Testis (tissue), 3 donors: Measurements from ENCODE around the gene PACSIN2. TPM values are rescaled to one million over a fixed set of nuclear protein-coding genes. Genes with fewer than 3 reads are reported as not detected.

Source experiments
- DNase-seq: peaks from one replicate; pipeline ENCODE4 v3.0.0-alpha.2; 2019
- H3K27ac ChIP-seq, 2 donors: fragments of 200-600 bp; sonication (generic); one replicate each; pipeline ENCODE4 v1.5.1; 2019
- H3K27me3 ChIP-seq: fragments of 200-600 bp; sonication (generic); one replicate; pipeline ENCODE4 v1.5.1; 2019
- H3K36me3 ChIP-seq: fragments of 200-600 bp; sonication (generic); one replicate; pipeline ENCODE4 v1.5.1; 2017; ENCODE audit warnings: low read depth; ENCODE audit errors: missing control alignments
- H3K4me1 ChIP-seq: fragments of 200-600 bp; sonication (generic); one replicate; pipeline ENCODE4 v1.5.1; 2019
- H3K4me3 ChIP-seq, 2 donors: fragments of 200-600 bp; sonication (generic); one replicate each; pipeline ENCODE4 v1.5.1; 2017 to 2019
- H3K9me3 ChIP-seq: fragments of 200-600 bp; sonication (generic); one replicate; pipeline ENCODE4 v1.5.1; 2017
- POLR2A ChIP-seq: fragments of 450-650 bp; IDR thresholded peaks from one replicate; pipeline ENCODE4 v1.6.1; 2017; ENCODE audit warnings: antibody characterized with exemption, mild to moderate bottlenecking, moderate library complexity
- WGBS, 2 donors: methylation state at CpG; one replicate each; pipeline ENCODE4 v1.1.5; 2018; 5-methylcytosine and 5-hydroxymethylcytosine counted together
- intact Hi-C: fragments of 100-400 bp; cut with DNase I; formaldehyde crosslinking; loops from one replicate; pipeline ENCODE4 v1.15.1; 2023; ENCODE audit warnings: low total_unique reads
- polyA plus RNA-seq: library from polyadenylated mRNA; stranded (reverse); fragments of 350-450 nt; fragmentation: Illumina TruSeq; extraction: RNeasy Lipid Tissue Mini Kit (QIAGEN cat#74804); gene quantifications from one replicate; pipeline ENCODE4 v1.2.3, GENCODE V29; 2014; ENCODE audit warnings: low read depth, low replicate concordance; ENCODE audit not compliant: insufficient read depth
- total RNA-seq, 2 donors: library from RNA; depleted of rRNA; stranded (reverse); fragments of >200 nt; gene quantifications; one replicate each; pipeline ENCODE4 v1.2.3, GENCODE V29; 2016
- TF ChIP-seq, protein P1 (sequence below), 3 experiments: fragments of 450-650 bp in 2 of 3; fragments of 200-600 bp in 1 of 3; sonication (generic) in 1 of 3; IDR thresholded peaks; one replicate each; pipeline ENCODE4 v1.5.1; 2016 to 2019; ENCODE audit warnings: antibody characterized with exemption in 3 of 3, mild to moderate bottlenecking in 2 of 3, moderate library complexity in 1 of 3

The PACSIN2 gene
- total and polyA plus RNA-seq, 3 donors from 2014 or later = 43.5 to 45.6 (median 43.6) TPM

DNA sequence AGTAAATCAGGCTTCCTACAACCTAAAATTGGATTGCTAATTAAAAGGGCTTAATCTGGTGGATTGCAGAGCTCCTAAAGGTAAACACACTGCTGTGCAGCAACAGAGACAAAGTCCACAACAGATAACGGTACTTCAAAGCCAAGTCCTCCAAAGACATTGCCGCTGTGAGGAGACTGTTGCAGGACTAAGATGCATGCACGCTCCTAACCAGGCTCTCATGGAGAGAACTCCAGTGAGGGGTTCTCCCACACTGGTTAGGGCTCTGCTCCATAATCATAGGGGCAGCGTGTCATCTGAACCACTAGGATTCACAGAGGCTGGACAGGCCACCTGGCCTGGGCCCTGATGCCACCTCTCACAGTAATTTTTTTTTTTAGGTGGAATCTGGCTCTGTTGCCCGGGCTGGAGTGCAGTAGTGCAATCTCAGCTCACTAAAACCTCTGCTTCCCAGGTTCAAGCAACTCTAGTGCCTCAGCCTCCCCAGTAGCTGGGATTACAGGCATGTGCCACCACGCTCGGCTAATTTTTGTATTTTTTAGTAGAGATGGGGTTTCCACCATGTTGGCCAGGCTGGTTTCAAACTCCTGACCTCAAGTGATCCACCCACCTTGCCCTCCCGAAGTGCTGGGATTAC lies 101.0 kb downstream of the PACSIN2 start:
- DNase-seq = no peak
- peaks cover 3% of the 10 kb centered on the region for H3K4me1 ChIP-seq
- no peak overlapping the region for H3K4me3 ChIP-seq
- H3K27me3 ChIP-seq = no peaks in the 10 kb centered on the region
- no peak overlapping the region for H3K27ac ChIP-seq
- no peaks in the 10 kb centered on the region for H3K9me3 ChIP-seq
- intact Hi-C loops = loop anchor here (10.0 kb wide), 1 partner anchor 61 kb away; no protein-coding TSS in a partner anchor
- no peaks in the 10 kb centered on the region for H3K36me3 ChIP-seq
- TF ChIP-seq, protein P1, sequence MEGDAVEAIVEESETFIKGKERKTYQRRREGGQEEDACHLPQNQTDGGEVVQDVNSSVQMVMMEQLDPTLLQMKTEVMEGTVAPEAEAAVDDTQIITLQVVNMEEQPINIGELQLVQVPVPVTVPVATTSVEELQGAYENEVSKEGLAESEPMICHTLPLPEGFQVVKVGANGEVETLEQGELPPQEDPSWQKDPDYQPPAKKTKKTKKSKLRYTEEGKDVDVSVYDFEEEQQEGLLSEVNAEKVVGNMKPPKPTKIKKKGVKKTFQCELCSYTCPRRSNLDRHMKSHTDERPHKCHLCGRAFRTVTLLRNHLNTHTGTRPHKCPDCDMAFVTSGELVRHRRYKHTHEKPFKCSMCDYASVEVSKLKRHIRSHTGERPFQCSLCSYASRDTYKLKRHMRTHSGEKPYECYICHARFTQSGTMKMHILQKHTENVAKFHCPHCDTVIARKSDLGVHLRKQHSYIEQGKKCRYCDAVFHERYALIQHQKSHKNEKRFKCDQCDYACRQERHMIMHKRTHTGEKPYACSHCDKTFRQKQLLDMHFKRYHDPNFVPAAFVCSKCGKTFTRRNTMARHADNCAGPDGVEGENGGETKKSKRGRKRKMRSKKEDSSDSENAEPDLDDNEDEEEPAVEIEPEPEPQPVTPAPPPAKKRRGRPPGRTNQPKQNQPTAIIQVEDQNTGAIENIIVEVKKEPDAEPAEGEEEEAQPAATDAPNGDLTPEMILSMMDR (IDR thresholded peaks at IDR 0.05) = no peak
- 94 to 95% methylated on average over 8 of the region's 8 CpGs for WGBS, 2 donors

DNA sequence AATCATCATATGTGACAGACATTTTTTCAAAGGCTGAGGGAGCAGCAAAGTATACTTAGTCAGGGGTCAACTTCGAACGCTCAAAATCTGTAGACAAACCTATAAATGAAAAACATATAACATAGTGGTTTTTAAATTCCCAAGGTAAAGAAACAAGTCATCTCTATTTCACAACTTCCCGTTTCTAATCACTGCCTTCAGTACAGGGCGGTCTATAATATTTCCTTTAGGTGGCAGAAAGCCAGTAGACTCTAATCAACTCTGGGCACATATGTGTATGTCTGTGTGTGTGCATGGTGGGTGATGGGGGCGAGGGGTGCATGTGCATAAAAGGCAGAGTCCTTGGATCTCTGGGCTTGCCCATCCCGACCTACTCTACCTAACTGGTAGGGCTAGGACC lies 102.9 kb downstream of the PACSIN2 start:
- 83 to 86% methylated on average over 6 of the region's 6 CpGs for WGBS, 2 donors
- no peak for TF ChIP-seq POLR2A
- TF ChIP-seq, protein P1 (IDR thresholded peaks at IDR 0.05) = no peak
- Histone ChIP-seq H3K4me1 (peaks cover 17% of the 10 kb centered on the region), H3K27ac (no peak overlapping the region), H3K36me3 (no peaks in the 10 kb centered on the region), H3K27me3 (no peaks in the 10 kb centered on the region), H3K9me3 (no peaks in the 10 kb centered on the region), H3K4me3 (no peak overlapping the region)
- intact Hi-C loops = loop anchor here (10.0 kb wide), 1 partner anchor 63 kb away; no protein-coding TSS in a partner anchor
- DNase-seq = no peak

DNA sequence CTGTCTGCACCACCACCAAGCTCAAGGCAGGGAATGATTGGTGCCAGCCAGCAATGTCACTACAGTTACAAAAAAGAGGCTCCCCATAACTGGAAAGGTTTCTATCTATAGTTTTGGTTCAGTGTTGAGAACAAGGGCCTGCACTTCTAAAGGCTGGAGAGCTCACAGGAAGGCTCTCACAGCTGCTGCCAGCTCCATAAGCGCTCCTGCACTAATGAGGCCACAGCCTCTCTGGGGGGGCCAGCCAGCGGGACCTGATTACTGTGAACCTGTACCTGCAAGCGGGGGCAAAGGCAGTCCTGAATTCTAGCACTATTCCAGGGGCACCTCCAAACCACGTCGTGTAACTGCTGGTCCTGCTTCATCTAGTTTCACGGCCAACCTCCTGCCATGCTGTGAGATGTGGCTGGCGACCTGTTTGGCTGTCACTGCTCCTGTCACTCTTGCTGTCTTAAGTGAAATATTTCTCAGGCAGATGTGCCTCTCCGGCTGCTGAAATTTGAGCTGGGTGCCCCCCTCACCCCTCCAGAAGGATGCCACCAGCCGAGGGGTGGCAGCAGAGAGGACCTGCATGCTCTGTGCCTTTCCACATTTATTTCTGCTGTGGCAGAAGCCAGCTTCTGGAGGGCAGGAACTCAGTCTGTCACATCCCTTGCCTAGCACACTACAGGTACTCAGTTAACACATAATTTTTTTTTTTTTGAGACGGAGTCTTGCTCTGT lies 104.6 kb downstream of the PACSIN2 start:
- Histone ChIP-seq H3K4me3 (no peak overlapping the region), H3K36me3 (no peaks in the 10 kb centered on the region), H3K27me3 (no peaks in the 10 kb centered on the region), H3K9me3 (no peaks in the 10 kb centered on the region), H3K4me1 (peaks cover 20% of the 10 kb centered on the region), H3K27ac (no peak overlapping the region)
- TF ChIP-seq, protein P1 (IDR thresholded peaks at IDR 0.05) = no peak
- no peak for TF ChIP-seq POLR2A
- 84 to 90% methylated on average over 8 to 10 of the region's 10 CpGs for WGBS, 2 donors
- no peak for DNase-seq
- intact Hi-C loops = loop anchor here (10.0 kb wide), 1 partner anchor 64 kb away; no protein-coding TSS in a partner anchor

DNA sequence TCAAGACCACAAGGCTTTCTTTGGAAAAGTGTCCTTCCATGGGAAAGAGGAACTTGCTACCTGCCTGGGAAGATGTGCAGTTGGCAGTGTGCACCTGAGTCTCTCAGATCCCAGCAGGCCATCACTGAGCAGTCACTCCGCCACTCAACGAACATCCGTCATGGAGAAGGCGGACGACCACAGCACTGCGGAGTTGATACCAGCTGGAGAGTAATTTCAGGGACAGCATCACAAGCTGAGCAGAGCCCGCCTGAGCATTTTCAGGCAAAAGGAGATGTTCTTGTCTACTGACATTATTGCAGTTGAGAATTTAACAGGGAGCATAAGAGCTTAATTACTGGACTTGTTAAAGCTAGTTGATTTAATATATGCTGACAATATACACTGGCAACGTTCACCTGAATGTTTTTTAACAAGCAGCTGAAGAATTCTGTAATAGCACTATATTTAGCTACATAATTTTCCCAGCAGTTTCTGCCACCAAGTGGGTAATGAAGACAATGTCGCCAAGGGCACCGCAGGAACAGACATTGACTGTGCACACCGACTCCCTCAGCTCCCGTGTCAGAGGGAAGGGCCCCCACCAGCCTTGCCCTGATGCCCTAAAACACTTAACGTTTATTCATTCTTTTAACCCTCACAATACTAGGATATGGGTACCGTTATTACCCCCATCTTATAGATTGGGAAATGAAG lies 105.4 kb downstream of the PACSIN2 start:
- 86 to 87% methylated on average over 14 of the region's 14 CpGs for WGBS, 2 donors
- Histone ChIP-seq H3K27me3 (no peaks in the 10 kb centered on the region), H3K36me3 (no peaks in the 10 kb centered on the region), H3K9me3 (no peaks in the 10 kb centered on the region), H3K4me1 (peaks cover 20% of the 10 kb centered on the region), H3K27ac (no peak overlapping the region), H3K4me3 (no peak overlapping the region)
- TF ChIP-seq, protein P1 (IDR thresholded peaks at IDR 0.05) = no peak
- no peak for TF ChIP-seq POLR2A
- intact Hi-C loops = loop anchor here (10.0 kb wide), 1 partner anchor 65 kb away; no protein-coding TSS in a partner anchor
- DNase-seq = no peak
